HG02642 (cell line): ENCODE results near the gene HPN.
A peak's percentile ranks its signal among the peaks of the same experiment; 100 is the strongest.

Source experiments
- ATAC-seq: cut with Tn5 transposase; IDR thresholded peaks from one replicate; pipeline ENCODE4 v1.9.1; 2021; ENCODE audit warnings: mild to moderate bottlenecking; ENCODE audit not compliant: unreplicated experiment, poor library complexity

HPN gene

GRCh38 chr19:35059006-35059798 is 17.7 kb downstream of the HPN start:
- no peak for ATAC-seq

GRCh38 chr19:35059799-35060091 is 18.2 kb downstream of the HPN start:
- no peak for ATAC-seq

- ATAC-seq, result no peak
Observed at GRCh38 chr19:35060160-35060855, 18.8 kb downstream of the HPN start.

- no peak for ATAC-seq
Observed at GRCh38 chr19:35061583-35062373, 20.3 kb downstream of the HPN start.

- ATAC-seq, result no peak
Observed at GRCh38 chr19:35062942-35063341, 21.4 kb downstream of the HPN start.

- no peak for ATAC-seq
Observed at GRCh38 chr19:35063940-35064818, 22.7 kb downstream of the HPN start.

GRCh38 chr19:35065574-35065973 is 24.1 kb downstream of the HPN start:
- ATAC-seq, result no peak

GRCh38 chr19:35066121-35066520 is 24.6 kb downstream of the HPN start:
- ATAC-seq, result no peak

GRCh38 chr19:35066691-35067563 is 25.4 kb downstream of the HPN start:
- peak; percentile 72 for ATAC-seq

- ATAC-seq, result no peak
Observed at GRCh38 chr19:35068941-35069634, 27.6 kb downstream of the HPN start.

- ATAC-seq, result no peak
Observed at GRCh38 chr19:35069696-35070095, 28.2 kb downstream of the HPN start.

GRCh38 chr19:35070471-35070870 is 28.9 kb downstream of the HPN start:
- no peak for ATAC-seq

- ATAC-seq, result no peak
Observed at GRCh38 chr19:35073516-35073915, 32.0 kb downstream of the HPN start.

- ATAC-seq, result no peak
Observed at GRCh38 chr19:35073941-35074340, 32.4 kb downstream of the HPN start.

- ATAC-seq, result no peak
Observed at GRCh38 chr19:35074426-35075201, 33.1 kb downstream of the HPN start.

- ATAC-seq, result no peak
Observed at GRCh38 chr19:35075202-35076025, 33.9 kb downstream of the HPN start.

GRCh38 chr19:35076026-35076370 is 34.5 kb downstream of the HPN start:
- no peak for ATAC-seq
